GM12878 (cell line): ENCODE data around the gene PLPP6. TPM values are rescaled to one million over a fixed set of nuclear protein-coding genes. Genes with fewer than 3 reads are reported as not detected.

Source experiments
- ATAC-seq: fragments of 200-7000 bp; cut with Tn5 transposase; 3 replicates; pipeline ENCODE4 v1.9.1; 2020; ENCODE audit warnings: mild to moderate bottlenecking, moderate library complexity
- BruUV-seq: library from RNA; stranded (reverse); fragments of 400-500 nt; replicated peaks from 2 replicates; lab custom pipeline; 2021; lab: Mats Ljungman, UMichigan
- CTCF ChIA-PET: fragments of 300-600 bp; sonication (Branson Sonifier 250); formaldehyde crosslinking; extraction: SDS; loops from one replicate; lab custom pipeline; 2021; ENCODE audit warnings: inconsistent platforms; lab: Yijun Ruan, JAX
- POLR2A ChIA-PET: fragments of 350-600 bp; formaldehyde crosslinking; extraction: SDS; loops from one replicate; lab custom pipeline; 2021; ENCODE audit warnings: inconsistent platforms; lab: Charles Lee
- RAD21 ChIA-PET: fragments of 300-600 bp; sonication (Branson Sonifier 250); formaldehyde crosslinking; loops from one replicate; lab custom pipeline; 2023; ENCODE audit warnings: antibody characterized with exemption; ENCODE audit not compliant: unreplicated experiment; lab: Charles Lee
- SMC1A ChIA-PET: fragments of 300-600 bp; sonication (Branson Sonifier 250); formaldehyde crosslinking; loops from one replicate; lab custom pipeline; 2023; ENCODE audit not compliant: unreplicated experiment, uncharacterized antibody; lab: Charles Lee
- DNase-seq: peaks from one replicate; pipeline ENCODE4 v3.0.0-alpha.2; 2011; ENCODE audit warnings: low read depth, low spot score
- FAIRE-seq: peaks from 3 replicates; lab custom pipeline; 2011; peaks lifted over from hg19 to GRCh38; lab: Jason Lieb, UNC
- H2AFZ ChIP-seq: 2 replicates; pipeline ENCODE4 v1.6.0; 2011; ENCODE audit warnings: low read depth, low read length, control low read depth; ENCODE audit not compliant: control insufficient read depth
- H3K27ac ChIP-seq: 2 replicates; pipeline ENCODE4 v1.5.1; 2011; ENCODE audit warnings: control low read depth; ENCODE audit not compliant: control insufficient read depth, insufficient read depth
- H3K27me3 ChIP-seq, 2 experiments: replicated peaks in 1 of 2; 2 replicates each; pipeline versions ENCODE4 v1.6.0 to v1.6.1; 2011; ENCODE audit warnings: low read length in 1 of 2; ENCODE audit not compliant: control insufficient read depth in 2 of 2, insufficient read depth in 2 of 2
- H3K36me3 ChIP-seq, 2 experiments: 2 replicates each; pipeline ENCODE4 v1.5.1; 2011; ENCODE audit warnings: low read length in 1 of 2; ENCODE audit not compliant: control insufficient read depth in 2 of 2, insufficient read depth in 2 of 2
- H3K4me1 ChIP-seq: 2 replicates; pipeline ENCODE4 v1.6.1; 2011; ENCODE audit warnings: mild to moderate bottlenecking, low read length, moderate library complexity, mixed read lengths; ENCODE audit not compliant: control insufficient read depth, insufficient read depth
- H3K4me2 ChIP-seq: 2 replicates; pipeline ENCODE4 v1.6.0; 2011; ENCODE audit warnings: control low read depth; ENCODE audit not compliant: control insufficient read depth, insufficient read depth
- H3K4me3 ChIP-seq: fragments of 200-600 bp; sonication (generic); 2 replicates; pipeline ENCODE4 v1.5.1; 2016
- H3K79me2 ChIP-seq: 2 replicates; pipeline ENCODE4 v1.6.0; 2011; ENCODE audit warnings: low read length; ENCODE audit not compliant: control insufficient read depth, insufficient read depth
- H3K9ac ChIP-seq: 2 replicates; pipeline ENCODE4 v1.8.0; 2011; ENCODE audit warnings: low read length, control low read depth, mixed read lengths; ENCODE audit not compliant: control insufficient read depth, insufficient read depth
- H3K9me3 ChIP-seq: replicated peaks from 3 replicates; pipeline ENCODE4 v1.5.1; 2011; ENCODE audit warnings: mild to moderate bottlenecking, low read length; ENCODE audit not compliant: control insufficient read depth, insufficient read depth
- H4K20me1 ChIP-seq: 2 replicates; pipeline ENCODE4 v1.6.0; 2011; ENCODE audit not compliant: control insufficient read depth, insufficient read depth
- JUNB ChIP-seq: IDR thresholded peaks from 2 replicates; pipeline ENCODE4 v1.6.1; 2016; ENCODE audit warnings: antibody characterized with exemption, mild to moderate bottlenecking
- MTA2 ChIP-seq: fragments of 450-650 bp; IDR thresholded peaks from 2 replicates; pipeline ENCODE4 v1.6.1; 2016; ENCODE audit warnings: low read depth, mild to moderate bottlenecking, moderate library complexity
- MXI1 ChIP-seq: fragments of 150-350 bp; IDR thresholded peaks from 2 replicates; pipeline ENCODE4 v1.6.1; 2011; ENCODE audit warnings: low read depth, mild to moderate bottlenecking, inconsistent platforms, low read length, improper control_type of control experiment
- NFYA ChIP-seq: IDR thresholded peaks from 2 replicates; pipeline ENCODE4 v1.6.1; 2011; ENCODE audit warnings: low read depth, mild to moderate bottlenecking, low read length, improper control_type of control experiment, borderline replicate concordance
- PML ChIP-seq: IDR thresholded peaks from 2 replicates; pipeline ENCODE4 v1.6.1; 2012; ENCODE audit warnings: low read length, inconsistent platforms
- POLR2AphosphoS2 ChIP-seq: IDR thresholded peaks from 2 replicates; pipeline ENCODE4 v1.6.1; 2011; ENCODE audit warnings: low read depth, mild to moderate bottlenecking, low read length, improper control_type of control experiment, moderate library complexity
- RB1 ChIP-seq: fragments of 450-650 bp; formaldehyde crosslinking; IDR thresholded peaks from 2 replicates; pipeline ENCODE4 v1.6.1; 2017; ENCODE audit warnings: mild to moderate bottlenecking, borderline replicate concordance
- SMAD1 ChIP-seq: fragments of 450-650 bp; IDR thresholded peaks from 2 replicates; pipeline ENCODE4 v1.6.1; 2018; ENCODE audit warnings: mild to moderate bottlenecking, low read depth; ENCODE audit not compliant: partially characterized antibody
- TCF3 ChIP-seq: IDR thresholded peaks from 2 replicates; pipeline ENCODE4 v1.6.1; 2012; ENCODE audit warnings: low read depth, mild to moderate bottlenecking, low read length, borderline replicate concordance; ENCODE audit not compliant: insufficient read depth
- ZNF274 ChIP-seq: IDR thresholded peaks from one replicate; pipeline ENCODE4 v1.8.0; 2011; ENCODE audit not compliant: insufficient read length, insufficient read depth
- WGBS: methylation state at CpG from one replicate; pipeline ENCODE4 v1.1.6; 2016; ENCODE audit warnings: low lambda C conversion rate; ENCODE audit not compliant: insufficient replicate concordance, insufficient coverage; ENCODE audit errors: missing lambda C conversion rate; 5-methylcytosine and 5-hydroxymethylcytosine counted together
- in situ Hi-C: fragments of 300-500 bp; cut with MboI; formaldehyde crosslinking; loops from 9 replicates; pipeline ENCODE4 v1.14.3; 2018; ENCODE audit warnings: mixed read lengths
- intact Hi-C: fragments of 100-400 bp; cut with micrococcal nuclease; formaldehyde crosslinking; loops from one replicate; pipeline ENCODE4 v1.14.2; 2022; ENCODE audit not compliant: unreplicated experiment
- polyA plus RNA-seq, 11 experiments: library from polyadenylated mRNA; depleted of rRNA in 4 of 11; unstranded in 6 of 11; stranded (reverse) in 5 of 11; fragments of >200 nt; fragmentation: Nextera tagmentation in 4 of 11; fragmentation: Illumina TruSeq in 1 of 11; extraction: Ambion mirVana in 4 of 11; extraction: Trizol in 1 of 11; gene quantifications; 1 replicate in 1 of 11; 2 replicates in 10 of 11; pipeline versions ENCODE4 v1.2.1 to v1.2.3, GENCODE V29; 2011 to 2016; ENCODE audit warnings: inconsistent platforms in 2 of 11, missing spikeins in 2 of 11, low read depth in 1 of 11
- total RNA-seq, 4 experiments: library from RNA; depleted of rRNA in 3 of 4; stranded (reverse); fragments of >200 nt in 3 of 4; fragmentation: Illumina TruSeq in 1 of 4; extraction: Trizol in 1 of 4; gene quantifications; 2 replicates each; pipeline versions ENCODE4 v1.2.1 to v1.2.3, GENCODE V29; 2013 to 2021
- TF ChIP-seq, protein P1 (sequence below): fragments of 450-650 bp; formaldehyde crosslinking; IDR thresholded peaks from 2 replicates; pipeline ENCODE4 v1.4.0; 2022; ENCODE audit warnings: mild to moderate bottlenecking, moderate library complexity
- TF ChIP-seq, protein P2 (sequence below): fragments of 450-650 bp; formaldehyde crosslinking; IDR thresholded peaks from 2 replicates; pipeline ENCODE4 v1.4.0; 2020; ENCODE audit warnings: mild to moderate bottlenecking, moderate library complexity
- TF ChIP-seq, protein P3 (sequence below): IDR thresholded peaks from 2 replicates; pipeline ENCODE4 v1.6.1; 2012; ENCODE audit warnings: low read length, inconsistent platforms

Gene PLPP6
- total and polyA plus RNA-seq, 10 of the 15 experiments (the other 5 are each of a cell fraction or from before 2014, with no cell fraction given), result 1.6 to 11.3 (median 6.9) TPM

DNA sequence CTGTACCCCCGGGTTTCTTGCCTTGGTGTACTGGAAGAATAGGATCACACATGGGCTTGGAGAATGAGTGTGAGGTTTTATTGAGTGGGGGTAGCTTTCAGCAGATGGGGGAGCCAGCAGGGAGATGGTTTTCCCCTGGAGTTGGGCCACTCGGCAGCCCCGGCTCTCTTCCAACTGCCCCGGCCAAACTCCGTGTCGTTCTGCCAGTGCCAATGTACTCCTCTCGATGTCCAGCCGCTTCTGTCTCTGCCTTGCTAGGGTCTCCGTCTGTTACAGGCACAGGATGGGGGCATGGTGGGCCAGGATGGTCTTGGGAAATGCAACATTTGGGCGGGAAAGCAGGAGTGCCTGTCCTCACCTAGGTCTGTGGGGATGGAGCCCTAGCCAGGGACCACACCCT lies 7.6 kb upstream of the PLPP6 start:
- Histone ChIP-seq H3K9me3 (no peaks in the 10 kb centered on the region), H4K20me1 (no peaks in the 10 kb centered on the region), H3K27ac (no peak overlapping the region), H2AFZ (no peak overlapping the region), H3K36me3 (no peaks in the 10 kb centered on the region), H3K79me2 (no peaks in the 10 kb centered on the region), H3K27me3 (no peaks in the 10 kb centered on the region), H3K4me2 (no peak overlapping the region), H3K4me3 (no peak overlapping the region), H3K9ac (no peak overlapping the region), H3K4me1 (no peaks in the 10 kb centered on the region)
- ChIA-PET POLR2A (no interaction called here), SMC1A (interaction anchor here (1.0 kb wide), 1 partner anchor 10 kb away, joined by 3 read pairs; no protein-coding TSS in a partner anchor), CTCF (no interaction called here), RAD21 (no interaction called here)
- no peak for DNase-seq
- BruUV-seq, result no TSS peak
- WGBS, result 73% methylated on average over 10 of the region's 10 CpGs
- in situ Hi-C loops (no loop called here), intact Hi-C loops (no loop called here)
- no peak for FAIRE-seq
- ATAC-seq, result no peak
- TF ChIP-seq JUNB (no peak), SMAD1 (no peak), POLR2AphosphoS2 (no peak), NFYA (no peak), ZNF274 (no peak), MXI1 (no peak), TCF3 (no peak), PML (no peak), MTA2 (no peak), RB1 (no peak)
- TF ChIP-seq, protein P1, sequence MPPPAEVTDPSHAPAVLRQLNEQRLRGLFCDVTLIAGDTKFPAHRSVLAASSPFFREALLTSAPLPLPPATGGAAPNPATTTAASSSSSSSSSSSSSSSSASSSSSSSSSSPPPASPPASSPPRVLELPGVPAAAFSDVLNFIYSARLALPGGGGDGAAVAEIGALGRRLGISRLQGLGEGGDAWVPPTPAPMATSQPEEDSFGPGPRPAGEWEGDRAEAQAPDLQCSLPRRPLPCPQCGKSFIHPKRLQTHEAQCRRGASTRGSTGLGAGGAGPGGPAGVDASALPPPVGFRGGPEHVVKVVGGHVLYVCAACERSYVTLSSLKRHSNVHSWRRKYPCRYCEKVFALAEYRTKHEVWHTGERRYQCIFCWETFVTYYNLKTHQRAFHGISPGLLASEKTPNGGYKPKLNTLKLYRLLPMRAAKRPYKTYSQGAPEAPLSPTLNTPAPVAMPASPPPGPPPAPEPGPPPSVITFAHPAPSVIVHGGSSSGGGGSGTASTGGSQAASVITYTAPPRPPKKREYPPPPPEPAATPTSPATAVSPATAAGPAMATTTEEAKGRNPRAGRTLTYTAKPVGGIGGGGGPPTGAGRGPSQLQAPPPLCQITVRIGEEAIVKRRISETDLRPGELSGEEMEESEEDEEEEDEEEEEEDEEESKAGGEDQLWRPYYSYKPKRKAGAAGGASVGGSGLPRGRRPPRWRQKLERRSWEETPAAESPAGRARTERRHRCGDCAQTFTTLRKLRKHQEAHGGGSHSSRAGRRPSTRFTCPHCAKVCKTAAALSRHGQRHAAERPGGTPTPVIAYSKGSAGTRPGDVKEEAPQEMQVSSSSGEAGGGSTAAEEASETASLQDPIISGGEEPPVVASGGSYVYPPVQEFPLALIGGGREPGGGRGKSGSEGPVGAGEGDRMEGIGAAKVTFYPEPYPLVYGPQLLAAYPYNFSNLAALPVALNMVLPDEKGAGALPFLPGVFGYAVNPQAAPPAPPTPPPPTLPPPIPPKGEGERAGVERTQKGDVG (CRISPR knock-in tag), result no peak
- TF ChIP-seq, protein P2, sequence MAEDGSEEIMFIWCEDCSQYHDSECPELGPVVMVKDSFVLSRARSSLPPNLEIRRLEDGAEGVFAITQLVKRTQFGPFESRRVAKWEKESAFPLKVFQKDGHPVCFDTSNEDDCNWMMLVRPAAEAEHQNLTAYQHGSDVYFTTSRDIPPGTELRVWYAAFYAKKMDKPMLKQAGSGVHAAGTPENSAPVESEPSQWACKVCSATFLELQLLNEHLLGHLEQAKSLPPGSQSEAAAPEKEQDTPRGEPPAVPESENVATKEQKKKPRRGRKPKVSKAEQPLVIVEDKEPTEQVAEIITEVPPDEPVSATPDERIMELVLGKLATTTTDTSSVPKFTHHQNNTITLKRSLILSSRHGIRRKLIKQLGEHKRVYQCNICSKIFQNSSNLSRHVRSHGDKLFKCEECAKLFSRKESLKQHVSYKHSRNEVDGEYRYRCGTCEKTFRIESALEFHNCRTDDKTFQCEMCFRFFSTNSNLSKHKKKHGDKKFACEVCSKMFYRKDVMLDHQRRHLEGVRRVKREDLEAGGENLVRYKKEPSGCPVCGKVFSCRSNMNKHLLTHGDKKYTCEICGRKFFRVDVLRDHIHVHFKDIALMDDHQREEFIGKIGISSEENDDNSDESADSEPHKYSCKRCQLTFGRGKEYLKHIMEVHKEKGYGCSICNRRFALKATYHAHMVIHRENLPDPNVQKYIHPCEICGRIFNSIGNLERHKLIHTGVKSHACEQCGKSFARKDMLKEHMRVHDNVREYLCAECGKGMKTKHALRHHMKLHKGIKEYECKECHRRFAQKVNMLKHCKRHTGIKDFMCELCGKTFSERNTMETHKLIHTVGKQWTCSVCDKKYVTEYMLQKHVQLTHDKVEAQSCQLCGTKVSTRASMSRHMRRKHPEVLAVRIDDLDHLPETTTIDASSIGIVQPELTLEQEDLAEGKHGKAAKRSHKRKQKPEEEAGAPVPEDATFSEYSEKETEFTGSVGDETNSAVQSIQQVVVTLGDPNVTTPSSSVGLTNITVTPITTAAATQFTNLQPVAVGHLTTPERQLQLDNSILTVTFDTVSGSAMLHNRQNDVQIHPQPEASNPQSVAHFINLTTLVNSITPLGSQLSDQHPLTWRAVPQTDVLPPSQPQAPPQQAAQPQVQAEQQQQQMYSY (CRISPR knock-in tag), result no peak
- TF ChIP-seq, protein P3, sequence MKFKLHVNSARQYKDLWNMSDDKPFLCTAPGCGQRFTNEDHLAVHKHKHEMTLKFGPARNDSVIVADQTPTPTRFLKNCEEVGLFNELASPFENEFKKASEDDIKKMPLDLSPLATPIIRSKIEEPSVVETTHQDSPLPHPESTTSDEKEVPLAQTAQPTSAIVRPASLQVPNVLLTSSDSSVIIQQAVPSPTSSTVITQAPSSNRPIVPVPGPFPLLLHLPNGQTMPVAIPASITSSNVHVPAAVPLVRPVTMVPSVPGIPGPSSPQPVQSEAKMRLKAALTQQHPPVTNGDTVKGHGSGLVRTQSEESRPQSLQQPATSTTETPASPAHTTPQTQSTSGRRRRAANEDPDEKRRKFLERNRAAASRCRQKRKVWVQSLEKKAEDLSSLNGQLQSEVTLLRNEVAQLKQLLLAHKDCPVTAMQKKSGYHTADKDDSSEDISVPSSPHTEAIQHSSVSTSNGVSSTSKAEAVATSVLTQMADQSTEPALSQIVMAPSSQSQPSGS, result no peak
